GM12865 (cell line): ENCODE results near the gene MLLT10.

ENCODE experiments used
- DNase-seq: peaks from one replicate; pipeline ENCODE4 v3.0.0; 2010; ENCODE audit warnings: low read depth
- H3K4me3 ChIP-seq: 2 replicates; pipeline ENCODE4 v1.5.1; 2011; ENCODE audit warnings: mild to moderate bottlenecking, low read depth, low read length, control low read depth
- TF ChIP-seq, protein P1 (sequence below): IDR thresholded peaks from 2 replicates; pipeline ENCODE4 v1.5.1; 2011; ENCODE audit warnings: low read length, control low read depth, low read depth, inconsistent platforms; ENCODE audit not compliant: insufficient read depth; ENCODE audit errors: missing control alignments

Gene MLLT10

DNA sequence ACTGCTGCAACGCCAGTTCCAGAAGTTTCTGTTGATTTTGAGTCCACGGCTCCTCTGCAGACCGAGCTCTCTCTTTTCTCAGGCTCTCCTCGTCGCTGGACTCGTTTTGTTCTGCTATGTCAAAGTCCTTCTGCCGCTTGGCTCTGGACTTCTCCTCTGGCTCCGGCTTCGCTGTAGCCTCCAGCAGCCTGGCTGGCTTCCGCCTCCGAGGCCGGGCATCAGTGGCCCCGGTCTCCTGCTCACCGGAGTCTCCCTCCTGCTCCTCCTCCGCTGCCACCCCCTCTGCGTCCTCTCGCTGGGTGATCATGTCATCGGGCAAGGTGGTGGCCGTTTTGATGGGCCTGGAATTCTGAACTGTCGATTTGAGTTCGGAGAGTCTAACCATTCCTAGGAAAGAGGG lies 225.2 kb downstream of the MLLT10 start:
- H3K4me3 ChIP-seq = no peak overlapping the region
- TF ChIP-seq, protein P1, sequence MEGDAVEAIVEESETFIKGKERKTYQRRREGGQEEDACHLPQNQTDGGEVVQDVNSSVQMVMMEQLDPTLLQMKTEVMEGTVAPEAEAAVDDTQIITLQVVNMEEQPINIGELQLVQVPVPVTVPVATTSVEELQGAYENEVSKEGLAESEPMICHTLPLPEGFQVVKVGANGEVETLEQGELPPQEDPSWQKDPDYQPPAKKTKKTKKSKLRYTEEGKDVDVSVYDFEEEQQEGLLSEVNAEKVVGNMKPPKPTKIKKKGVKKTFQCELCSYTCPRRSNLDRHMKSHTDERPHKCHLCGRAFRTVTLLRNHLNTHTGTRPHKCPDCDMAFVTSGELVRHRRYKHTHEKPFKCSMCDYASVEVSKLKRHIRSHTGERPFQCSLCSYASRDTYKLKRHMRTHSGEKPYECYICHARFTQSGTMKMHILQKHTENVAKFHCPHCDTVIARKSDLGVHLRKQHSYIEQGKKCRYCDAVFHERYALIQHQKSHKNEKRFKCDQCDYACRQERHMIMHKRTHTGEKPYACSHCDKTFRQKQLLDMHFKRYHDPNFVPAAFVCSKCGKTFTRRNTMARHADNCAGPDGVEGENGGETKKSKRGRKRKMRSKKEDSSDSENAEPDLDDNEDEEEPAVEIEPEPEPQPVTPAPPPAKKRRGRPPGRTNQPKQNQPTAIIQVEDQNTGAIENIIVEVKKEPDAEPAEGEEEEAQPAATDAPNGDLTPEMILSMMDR = no peak
- DNase-seq = no peak

DNA sequence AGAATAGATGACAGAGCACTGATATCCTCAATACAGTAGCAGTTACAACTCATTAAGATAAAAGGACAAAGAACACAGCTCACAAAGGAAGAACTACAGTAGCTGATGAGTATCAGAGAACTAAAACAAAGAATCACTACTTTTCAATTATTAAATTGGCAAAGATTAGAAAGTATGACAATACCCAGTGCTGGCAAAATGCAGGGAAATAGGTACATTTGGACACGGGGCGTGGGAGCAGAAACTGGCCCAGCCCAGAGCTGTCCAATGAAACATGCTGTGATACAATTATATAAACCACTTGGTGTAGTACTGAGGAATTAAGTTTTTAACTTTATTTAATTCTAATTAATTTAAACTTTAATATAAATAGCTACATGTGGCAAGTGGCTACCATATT lies 226.3 kb downstream of the MLLT10 start:
- no peak for DNase-seq
- H3K4me3 ChIP-seq = no peak overlapping the region
- TF ChIP-seq, protein P1 = no peak

DNA sequence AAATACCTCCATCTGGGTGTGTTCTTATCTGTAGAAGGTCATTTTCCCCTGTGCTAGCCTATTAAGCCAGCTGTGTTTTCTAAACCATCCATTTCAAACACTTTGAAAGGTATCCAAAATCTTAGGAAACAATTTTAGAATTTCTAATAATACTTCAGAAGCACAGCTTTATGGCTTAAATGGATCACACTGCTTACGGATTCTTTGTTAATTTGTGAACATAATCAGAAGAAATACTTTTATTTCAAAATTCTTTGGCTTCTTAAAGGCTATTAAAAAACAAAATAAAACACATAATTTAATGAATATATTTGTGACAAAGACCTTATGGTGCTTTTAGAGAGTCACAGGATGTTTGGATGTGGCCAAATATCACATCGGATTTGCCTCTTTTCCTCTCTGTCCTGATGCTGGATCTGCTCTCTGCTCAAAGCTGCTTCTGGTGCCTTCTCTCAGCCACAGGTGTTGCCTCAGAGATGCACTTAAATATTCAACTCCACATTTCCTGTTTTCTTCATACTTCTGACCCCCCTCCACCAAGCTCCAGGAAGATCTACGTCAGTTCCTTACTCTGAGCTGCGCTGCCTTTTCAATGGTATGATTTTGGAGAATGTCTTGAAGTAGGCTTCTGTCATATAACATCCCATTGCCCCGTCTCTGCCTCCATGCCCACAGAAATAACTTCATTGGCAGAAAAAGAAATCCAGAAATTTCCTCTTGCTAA lies 230.6 kb downstream of the MLLT10 start:
- DNase-seq = no peak
- TF ChIP-seq, protein P1 = no peak
- no peak overlapping the region for H3K4me3 ChIP-seq

DNA sequence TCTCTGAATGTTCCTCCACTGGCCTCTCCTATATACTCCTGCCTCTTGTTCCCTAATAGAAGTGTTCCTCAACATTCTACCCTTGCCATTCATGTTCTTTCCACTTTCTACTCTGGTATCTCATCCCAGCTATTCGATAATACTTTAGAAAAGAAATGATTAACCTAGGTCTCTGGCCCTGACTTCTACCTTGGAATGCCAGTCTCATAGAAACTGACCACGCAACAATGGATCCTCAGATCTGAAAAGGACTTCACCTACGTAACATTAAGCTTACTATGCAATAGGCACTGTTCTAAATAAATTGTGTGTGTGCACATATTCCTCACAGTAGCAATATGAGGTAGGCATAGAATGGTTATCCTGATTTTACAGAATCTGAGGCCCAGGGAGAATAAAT lies 235.0 kb downstream of the MLLT10 start:
- DNase-seq = no peak
- no peak overlapping the region for H3K4me3 ChIP-seq
- TF ChIP-seq, protein P1 = no peak

DNA sequence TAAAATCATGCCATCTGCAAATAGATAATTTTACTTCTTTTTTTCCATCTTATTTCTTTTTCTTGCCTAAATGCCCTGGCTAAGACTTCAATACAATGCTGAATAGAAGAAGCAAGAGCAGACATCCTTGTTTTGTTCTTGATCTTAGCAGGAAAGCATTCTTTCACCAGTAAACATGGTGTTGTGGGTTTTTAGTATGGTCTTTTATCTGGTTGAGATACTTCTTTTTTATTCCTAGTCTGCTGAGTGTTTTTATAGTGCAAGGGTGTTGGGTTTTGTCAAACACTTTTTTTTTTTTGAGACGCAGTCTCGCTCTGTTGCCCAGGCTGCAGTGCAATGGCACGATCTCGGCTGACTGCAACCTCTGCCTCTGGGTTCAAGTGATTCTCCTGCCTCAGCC lies 237.2 kb downstream of the MLLT10 start:
- TF ChIP-seq, protein P1 = no peak
- no peak for DNase-seq
- H3K4me3 ChIP-seq = no peak overlapping the region

DNA sequence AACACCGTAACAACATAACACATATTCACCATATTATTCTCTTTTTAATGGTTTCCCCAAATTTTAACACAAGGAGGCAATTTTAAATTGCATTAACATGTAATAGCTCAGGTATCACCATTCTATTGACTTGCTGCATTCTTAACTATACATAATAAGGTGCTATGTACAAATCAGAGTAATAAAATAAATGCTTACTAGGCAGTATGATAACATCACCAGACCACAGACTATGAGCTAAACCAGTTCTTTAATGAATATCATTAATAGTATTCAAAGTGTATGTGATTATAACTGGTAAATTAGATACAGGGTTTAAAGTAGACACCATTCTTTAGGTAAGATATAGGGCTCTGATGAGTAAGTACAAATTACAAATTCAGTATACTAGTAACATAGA lies 242.9 kb downstream of the MLLT10 start:
- TF ChIP-seq, protein P1 = no peak
- no peak overlapping the region for H3K4me3 ChIP-seq
- no peak for DNase-seq

DNA sequence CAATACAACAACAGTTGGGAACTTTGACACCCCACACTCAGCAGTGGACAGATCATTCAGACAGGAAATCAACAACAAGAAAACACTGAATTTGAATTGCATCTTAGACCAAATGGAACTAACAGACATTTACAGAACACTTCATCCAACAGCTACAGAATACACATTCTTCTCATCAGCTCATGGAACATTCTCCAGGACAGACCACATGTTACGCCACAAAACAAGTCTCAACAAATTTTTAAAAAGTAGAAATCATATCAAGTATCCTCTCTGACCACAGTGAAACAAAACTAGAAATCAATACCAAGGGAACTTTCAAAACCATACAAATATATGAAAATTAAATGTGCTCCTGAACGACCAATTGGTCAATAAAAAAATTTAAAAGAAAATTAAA lies 257.2 kb downstream of the MLLT10 start:
- DNase-seq = no peak
- no peak overlapping the region for H3K4me3 ChIP-seq
- TF ChIP-seq, protein P1 = no peak
